ENCODE measurements around the gene DNMT3A.

- TF ChIP-seq POLR2AphosphoS5 (IDR thresholded peaks at IDR 0.05; ENCODE audit: low read depth, low read length) (no peak), POLR2A (IDR thresholded peaks at IDR 0.05; ENCODE audit: low read depth, low read length) (no peak), SPI1 (IDR thresholded peaks at IDR 0.05; ENCODE audit: low read depth, low read length) (no peak)
Observed at GRCh38 chr2:25218100-25218499, 123.6 kb downstream of the DNMT3A start.

All from GM12891 (cell line).